GM21717 (cell line): ENCODE results near the gene NR5A2.

ENCODE experiments used
- ATAC-seq: cut with Tn5 transposase; IDR thresholded peaks from one replicate; pipeline ENCODE4 v1.9.1; 2021; ENCODE audit warnings: mild to moderate bottlenecking, moderate library complexity; ENCODE audit not compliant: unreplicated experiment

Gene NR5A2

GRCh38 chr1:200118779-200119505, 91.4 kb downstream of the NR5A2 start:
- no peak for ATAC-seq

- no peak for ATAC-seq
Observed at GRCh38 chr1:200121421-200121820, 93.9 kb downstream of the NR5A2 start.

GRCh38 chr1:200124309-200124708, 96.8 kb downstream of the NR5A2 start:
- no peak for ATAC-seq

GRCh38 chr1:200128081-200128480, 100.6 kb downstream of the NR5A2 start:
- ATAC-seq, result no peak

- ATAC-seq, result peak; percentile 58
Observed at GRCh38 chr1:200128944-200129879, 101.7 kb downstream of the NR5A2 start.

- ATAC-seq, result no peak
Observed at GRCh38 chr1:200130552-200130951, 103.0 kb downstream of the NR5A2 start.

- no peak for ATAC-seq
Observed at GRCh38 chr1:200131551-200132125, 104.1 kb downstream of the NR5A2 start.

- no peak for ATAC-seq
Observed at GRCh38 chr1:200133123-200133522, 105.6 kb downstream of the NR5A2 start.

- ATAC-seq, result no peak
Observed at GRCh38 chr1:200134116-200134515, 106.6 kb downstream of the NR5A2 start.

- no peak for ATAC-seq
Observed at GRCh38 chr1:200136384-200136783, 108.9 kb downstream of the NR5A2 start.

- ATAC-seq, result peak; percentile 86
Observed at GRCh38 chr1:200139661-200140250, 112.2 kb downstream of the NR5A2 start.

- ATAC-seq, result no peak
Observed at GRCh38 chr1:200143347-200143746, 115.8 kb downstream of the NR5A2 start.

- ATAC-seq, result no peak
Observed at GRCh38 chr1:200146100-200146499, 118.6 kb downstream of the NR5A2 start.

- ATAC-seq, result no peak
Observed at GRCh38 chr1:200147094-200147493, 119.6 kb downstream of the NR5A2 start.

GRCh38 chr1:200147742-200148141, 120.2 kb downstream of the NR5A2 start:
- ATAC-seq, result no peak

GRCh38 chr1:200150006-200150405, 122.5 kb downstream of the NR5A2 start:
- ATAC-seq, result no peak

- peak; percentile 37 for ATAC-seq
Observed at GRCh38 chr1:200150721-200151120, 123.2 kb downstream of the NR5A2 start.

GRCh38 chr1:200152336-200152735, 124.8 kb downstream of the NR5A2 start:
- ATAC-seq, result no peak

GRCh38 chr1:200153277-200154055, 126.0 kb downstream of the NR5A2 start:
- ATAC-seq, result peak; percentile 70

GRCh38 chr1:200154069-200154767, 126.7 kb downstream of the NR5A2 start:
- peak; percentile 87 for ATAC-seq
